CD4-positive, alpha-beta T cell (primary cell): ENCODE data around the gene DNAH1. TPM values are rescaled to one million over a fixed set of nuclear protein-coding genes. Genes with fewer than 3 reads are reported as not detected.

Source experiments
- ATAC-seq: fragments of 200-7000 bp; cut with Tn5 transposase; one replicate; pipeline ENCODE4 v1.10.0; 2022; ENCODE audit warnings: mild to moderate bottlenecking; ENCODE audit not compliant: poor library complexity
- CTCF ChIA-PET: fragments of 350-600 bp; sonication (Branson Sonifier 250); formaldehyde crosslinking; loops from one replicate; lab custom pipeline; 2021; ENCODE audit warnings: antibody characterized with exemption, inconsistent platforms; lab: Charles Lee
- POLR2A ChIA-PET: fragments of 350-600 bp; sonication (Branson Sonifier 250); formaldehyde crosslinking; loops from one replicate; lab custom pipeline; 2021; ENCODE audit warnings: antibody characterized with exemption, inconsistent platforms; lab: Charles Lee
- DNase-seq, 14 experiments: peaks; one replicate each; pipeline ENCODE4 v3.0.0-alpha.2; 2013 to 2020; ENCODE audit warnings: mixed read lengths in 2 of 14
- H3K27ac ChIP-seq, 2 donors: one replicate each; pipeline versions ENCODE4 v1.5.1 to v1.7.0; 2013; ENCODE audit warnings: low read length in 2 of 2, low read depth in 1 of 2, mild to moderate bottlenecking in 1 of 2
- H3K27me3 ChIP-seq, 2 experiments: 1 replicate in 1 of 2; 2 replicates in 1 of 2; pipeline versions ENCODE4 v1.6.1 to v1.7.0; 2013; ENCODE audit warnings: low read length in 2 of 2, control low read depth in 1 of 2, mild to moderate bottlenecking in 1 of 2, moderate library complexity in 1 of 2; ENCODE audit not compliant: insufficient read depth in 2 of 2, control insufficient read depth in 1 of 2
- H3K36me3 ChIP-seq: one replicate; pipeline ENCODE4 v1.6.1; 2013; ENCODE audit warnings: low read length, control low read depth; ENCODE audit not compliant: insufficient read depth
- H3K4me1 ChIP-seq: one replicate; pipeline ENCODE4 v1.6.1; 2013; ENCODE audit warnings: low read length, control low read depth; ENCODE audit not compliant: insufficient read depth
- H3K4me3 ChIP-seq: one replicate; pipeline ENCODE4 v1.5.1; 2013; ENCODE audit warnings: mild to moderate bottlenecking, low read length, moderate library complexity
- H3K9me3 ChIP-seq, 2 experiments: 1 replicate in 1 of 2; 2 replicates in 1 of 2; pipeline versions ENCODE4 v1.6.1 to v1.7.0; 2013; ENCODE audit warnings: low read length in 2 of 2, mild to moderate bottlenecking in 2 of 2, control low read depth in 1 of 2, moderate library complexity in 1 of 2; ENCODE audit not compliant: control insufficient read depth in 1 of 2, insufficient read depth in 1 of 2
- H3K27ac Mint-ChIP-seq: one replicate; pipeline ENCODE4 v1.8.0; 2020; ENCODE audit warnings: mixed read lengths
- H3K27me3 Mint-ChIP-seq: one replicate; pipeline ENCODE4 v1.8.0; 2021; ENCODE audit warnings: mixed read lengths
- H3K36me3 Mint-ChIP-seq: one replicate; pipeline ENCODE4 v1.8.0; 2021; ENCODE audit warnings: low read depth, mixed read lengths
- H3K4me1 Mint-ChIP-seq: one replicate; pipeline ENCODE4 v1.8.0; 2021; ENCODE audit warnings: low read depth, mixed read lengths
- H3K4me3 Mint-ChIP-seq: one replicate; pipeline ENCODE4 v1.8.0; 2020; ENCODE audit warnings: mild to moderate bottlenecking, mixed read lengths
- H3K9me3 Mint-ChIP-seq: one replicate; pipeline ENCODE4 v1.8.0; 2020; ENCODE audit warnings: mixed read lengths
- intact Hi-C, 2 experiments: fragments of 100-400 bp; cut with DNase I in 1 of 2; cut with micrococcal nuclease in 1 of 2; formaldehyde crosslinking; loops; one replicate each; pipeline versions ENCODE4 v1.15.1 to v1.9.0; 2023 to 2025; cut with DNase I, micrococcal nuclease
- total RNA-seq, 174 experiments: library from RNA in 2 of 174; stranded (reverse) in 2 of 174; gene quantifications; one replicate each; pipeline ENCODE4 v1.2.3 and lab custom pipeline; 2021 to 2026
- TF ChIP-seq, protein P1 (sequence below): fragments of 200-600 bp; IDR thresholded peaks from one replicate; pipeline ENCODE4 v1.8.0; 2022; ENCODE audit warnings: antibody characterized with exemption, mild to moderate bottlenecking

DNAH1 gene
- total RNA-seq, 2 experiments from 2014 or later, result 49.7 to 50.7 TPM

DNA sequence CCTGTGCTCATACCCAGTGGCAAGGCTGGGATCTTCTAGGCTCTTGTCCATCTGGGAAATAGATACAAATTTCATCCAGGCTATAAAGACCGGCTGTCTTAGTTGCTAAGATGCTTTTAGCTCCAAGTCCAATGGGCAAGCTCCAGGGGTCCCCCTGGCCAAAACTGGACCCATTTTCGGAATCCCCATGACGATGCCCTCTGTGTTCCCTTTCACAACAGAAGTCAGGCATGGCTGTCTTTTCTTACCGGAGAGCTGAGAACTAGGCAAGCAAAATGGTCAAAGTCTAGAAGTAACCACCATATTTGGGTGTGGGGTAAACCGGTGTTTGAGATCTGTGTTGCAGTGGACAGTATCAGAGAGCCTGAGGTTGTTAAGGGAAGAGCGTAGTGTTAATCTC, 27.4 kb upstream of the DNAH1 start:
- Mint-ChIP-seq H3K4me1 (peaks cover 45% of the 10 kb centered on the region), H3K36me3 (peaks cover 41% of the 10 kb centered on the region)
- TF ChIP-seq, protein P1, sequence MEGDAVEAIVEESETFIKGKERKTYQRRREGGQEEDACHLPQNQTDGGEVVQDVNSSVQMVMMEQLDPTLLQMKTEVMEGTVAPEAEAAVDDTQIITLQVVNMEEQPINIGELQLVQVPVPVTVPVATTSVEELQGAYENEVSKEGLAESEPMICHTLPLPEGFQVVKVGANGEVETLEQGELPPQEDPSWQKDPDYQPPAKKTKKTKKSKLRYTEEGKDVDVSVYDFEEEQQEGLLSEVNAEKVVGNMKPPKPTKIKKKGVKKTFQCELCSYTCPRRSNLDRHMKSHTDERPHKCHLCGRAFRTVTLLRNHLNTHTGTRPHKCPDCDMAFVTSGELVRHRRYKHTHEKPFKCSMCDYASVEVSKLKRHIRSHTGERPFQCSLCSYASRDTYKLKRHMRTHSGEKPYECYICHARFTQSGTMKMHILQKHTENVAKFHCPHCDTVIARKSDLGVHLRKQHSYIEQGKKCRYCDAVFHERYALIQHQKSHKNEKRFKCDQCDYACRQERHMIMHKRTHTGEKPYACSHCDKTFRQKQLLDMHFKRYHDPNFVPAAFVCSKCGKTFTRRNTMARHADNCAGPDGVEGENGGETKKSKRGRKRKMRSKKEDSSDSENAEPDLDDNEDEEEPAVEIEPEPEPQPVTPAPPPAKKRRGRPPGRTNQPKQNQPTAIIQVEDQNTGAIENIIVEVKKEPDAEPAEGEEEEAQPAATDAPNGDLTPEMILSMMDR, result no peak

GRCh38 chr3:52289338-52289746, 26.8 kb upstream of the DNAH1 start:
- H3K27ac Mint-ChIP-seq, result peak overlapping the region; percentile 99
- H3K4me3 Mint-ChIP-seq, result peak overlapping the region; percentile 100
- DNase-seq, result no peak
- Histone ChIP-seq H3K27me3 (no peaks in the 10 kb centered on the region), H3K27ac (no peak overlapping the region), H3K9me3 (no peaks in the 10 kb centered on the region), H3K4me1 (peaks cover 61% of the 10 kb centered on the region), H3K36me3 (peaks cover 39% of the 10 kb centered on the region), H3K4me3 (no peak overlapping the region)
- intact Hi-C loops, result loop anchor here (2.0 to 10.0 kb wide), 4 partner anchors 51 to 395 kb away; partner anchors contain the start of genes GNL3 (in 1 of the 2), PBRM1 (in 1 of the 2), RPL29 (in 1 of the 2) and SEMA3G (in 1 of the 2)
- H3K4me1 Mint-ChIP-seq, result peaks cover 41% of the 10 kb centered on the region
- no peaks in the 10 kb centered on the region for H3K27me3 Mint-ChIP-seq
- CTCF ChIA-PET, result interaction anchor here (1.7 to 2.5 kb wide), 3 partner anchors 11 to 58 kb away, joined by 6 to 16 read pairs (median 7); partner anchors contain the start of gene WDR82
- peaks cover 44% of the 10 kb centered on the region for H3K36me3 Mint-ChIP-seq
- POLR2A ChIA-PET, result interaction anchor here (0.8 to 4.9 kb wide), 8 partner anchors 11 to 73 kb away, joined by 3 to 94 read pairs (median 6); partner anchors contain the start of genes TWF2 and WDR82
- no peaks in the 10 kb centered on the region for H3K9me3 Mint-ChIP-seq
- TF ChIP-seq, protein P1, result no peak
- ATAC-seq, result no peak

More for the DNA sequence above, 27.4 kb upstream of the DNAH1 start:
- Histone ChIP-seq H3K4me3 (peak overlapping the region; percentile 97), H3K36me3 (peaks cover 33% of the 10 kb centered on the region), H3K27ac (peak overlapping the region; percentile 99 to 100), H3K4me1 (peaks cover 68% of the 10 kb centered on the region), H3K9me3 (no peaks in the 10 kb centered on the region), H3K27me3 (no peaks in the 10 kb centered on the region)
- intact Hi-C loops, result loop anchor here (2.0 to 10.0 kb wide), 4 partner anchors 50 to 396 kb away; partner anchors contain the start of genes GNL3 (in 1 of the 2), PBRM1 (in 1 of the 2), RPL29 (in 1 of the 2) and SEMA3G (in 1 of the 2)
- DNase-seq (no peak), ATAC-seq (no peak)
- Mint-ChIP-seq H3K9me3 (no peaks in the 10 kb centered on the region), H3K4me3 (peak overlapping the region; percentile 100), H3K27ac (peak overlapping the region; percentile 99), H3K27me3 (no peaks in the 10 kb centered on the region)
- POLR2A ChIA-PET, result interaction anchor here (0.8 to 4.9 kb wide), 12 partner anchors 11 to 68 kb away, joined by 3 to 94 read pairs (median 7); partner anchors contain the start of genes PPM1M, TWF2 and WDR82
- CTCF ChIA-PET, result interaction anchor here (1.0 to 2.5 kb wide), 6 partner anchors 10 to 124 kb away, joined by 3 to 16 read pairs (median 6); partner anchors contain the start of genes TWF2 and WDR82

DNA sequence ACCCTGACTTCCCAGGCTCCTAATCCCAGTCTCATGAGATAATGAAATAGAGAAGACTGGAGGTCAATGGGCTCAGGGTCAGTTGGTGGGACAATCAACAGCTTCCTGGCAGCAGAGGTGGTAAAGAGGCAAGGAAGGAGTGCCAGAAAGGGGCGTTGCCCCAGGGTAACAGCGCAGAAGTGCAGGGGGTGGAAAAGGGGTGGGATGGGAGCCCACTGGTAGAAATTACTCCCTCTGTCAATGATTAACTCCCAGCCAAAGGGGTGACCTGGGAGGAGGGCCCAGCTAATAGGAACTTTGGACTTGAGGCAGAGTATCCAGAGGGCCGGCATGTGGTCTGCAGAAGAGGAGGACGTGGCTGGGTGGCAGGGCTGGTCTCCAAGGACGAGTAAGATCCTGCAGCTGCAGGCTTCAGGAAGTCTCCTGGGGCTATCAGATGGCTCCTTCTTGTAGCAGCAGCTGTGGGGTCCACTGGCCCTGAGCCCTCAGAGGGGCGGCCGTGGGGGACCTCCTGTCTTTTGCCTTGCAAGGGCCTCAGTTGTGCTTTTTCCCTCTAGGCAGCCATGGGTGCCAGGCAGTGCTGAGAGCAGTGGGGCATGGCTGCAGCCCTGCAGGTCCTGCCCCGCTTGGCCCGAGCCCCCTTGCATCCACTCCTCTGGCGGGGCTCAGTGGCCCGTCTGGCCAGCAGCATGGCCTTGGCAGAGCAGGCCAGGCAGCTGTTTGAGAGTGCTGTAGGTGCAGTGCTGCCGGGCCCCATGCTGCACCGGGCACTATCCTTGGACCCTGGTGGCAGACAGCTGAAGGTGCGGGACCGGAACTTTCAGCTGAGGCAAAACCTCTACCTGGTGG, 26.1 kb upstream of the DNAH1 start:
- no peaks in the 10 kb centered on the region for H3K27me3 ChIP-seq
- peak overlapping the region; percentile 100 for H3K4me3 Mint-ChIP-seq
- H3K27ac Mint-ChIP-seq, result no peak overlapping the region
- intact Hi-C loops, result loop anchor here (2.0 to 10.0 kb wide), 6 partner anchors 51 to 395 kb away; partner anchors contain the start of genes SEMA3G (in 2 of the 2), GNL3 (in 1 of the 2), PBRM1 (in 1 of the 2) and RPL29 (in 1 of the 2)
- no peak for ATAC-seq
- no peaks in the 10 kb centered on the region for H3K9me3 ChIP-seq
- peaks cover 50% of the 10 kb centered on the region for H3K36me3 Mint-ChIP-seq
- POLR2A ChIA-PET, result interaction anchor here (0.8 to 4.9 kb wide), 6 partner anchors 12 to 73 kb away, joined by 3 to 94 read pairs (median 6); partner anchors contain the start of genes TWF2 and WDR82
- no peak overlapping the region for H3K4me3 ChIP-seq
- no peaks in the 10 kb centered on the region for H3K9me3 Mint-ChIP-seq
- TF ChIP-seq, protein P1, result no peak
- CTCF ChIA-PET, result interaction anchor here (1.7 to 2.5 kb wide), 2 partner anchors 11 to 49 kb away, joined by 7 to 16 read pairs; partner anchors contain the start of gene WDR82
- H3K27ac ChIP-seq, result no peak overlapping the region
- peaks cover 41% of the 10 kb centered on the region for H3K4me1 Mint-ChIP-seq
- no peaks in the 10 kb centered on the region for H3K27me3 Mint-ChIP-seq
- DNase-seq, result no peak
- peaks cover 55% of the 10 kb centered on the region for H3K4me1 ChIP-seq
- peaks cover 42% of the 10 kb centered on the region for H3K36me3 ChIP-seq
